H7 (cell line): ENCODE measurements around the gene AKT1S1. TPM values are rescaled to one million over a fixed set of nuclear protein-coding genes. Genes with fewer than 3 reads are reported as not detected.

Experiments used
- total RNA-seq: library from RNA; depleted of rRNA; stranded (reverse); fragments of >200 nt; shearing (Covaris generic); gene quantifications from 2 replicates; pipeline ENCODE4 v1.2.3, GENCODE V29; 2014; rRNA removed

AKT1S1 gene
- total RNA-seq, 1 experiment from 2014 or later: 12.9 TPM

Other genes with a start within 250 kb of the AKT1S1 start
- 13.3 and 20.1 TPM in 2 replicates for gene RRAS, start 237.2 kb downstream of the AKT1S1 start, total RNA-seq
- 32.9 and 37.0 TPM in 2 replicates for gene SCAF1, start 235.1 kb downstream of the AKT1S1 start, total RNA-seq
- 107 and 108 TPM in 2 replicates for gene IRF3, start 211.5 kb downstream of the AKT1S1 start, total RNA-seq
- 34.3 and 42.5 TPM in 2 replicates for gene BCL2L12, start 211.4 kb downstream of the AKT1S1 start, total RNA-seq
- gene PRMT1, start 200.1 kb downstream of the AKT1S1 start, total RNA-seq: 690 and 848 TPM in 2 replicates
- gene ADM5, start 187.8 kb downstream of the AKT1S1 start, total RNA-seq: 1.4 and 1.8 TPM in 2 replicates
- 25.8 and 28.9 TPM in 2 replicates for gene CPT1C, start 186.2 kb downstream of the AKT1S1 start, total RNA-seq
- gene TSKS, start 114.0 kb downstream of the AKT1S1 start, total RNA-seq: 0.24 and 0.52 TPM in 2 replicates
- gene AP2A1, start 110.4 kb downstream of the AKT1S1 start, total RNA-seq: 208 and 249 TPM in 2 replicates
- 48.5 and 49.5 TPM in 2 replicates for gene FUZ, start 64.1 kb downstream of the AKT1S1 start, total RNA-seq
- gene MED25, start 59.1 kb downstream of the AKT1S1 start, total RNA-seq: 49.3 and 53.5 TPM in 2 replicates
- gene PTOV1, start 26.2 kb downstream of the AKT1S1 start, total RNA-seq: 205 and 219 TPM in 2 replicates
- gene PNKP, start 9.8 kb downstream of the AKT1S1 start, total RNA-seq: 76.2 and 94.7 TPM in 2 replicates
- 10.2 and 12.6 TPM in 2 replicates for gene TBC1D17, start 347 bp upstream of the AKT1S1 start, total RNA-seq
- gene IL4I1, start 19.5 kb upstream of the AKT1S1 start, total RNA-seq: 0.59 and 0.73 TPM in 2 replicates
- gene ATF5, start 51.9 kb upstream of the AKT1S1 start, total RNA-seq: 10.7 and 15.0 TPM in 2 replicates
- 104 and 109 TPM in 2 replicates for gene NUP62, start 52.1 kb upstream of the AKT1S1 start, total RNA-seq
- gene SIGLEC11, start 83.8 kb upstream of the AKT1S1 start, total RNA-seq: not detected in 2 replicates
- 27.7 and 34.3 TPM in 2 replicates for gene VRK3, start 148.0 kb upstream of the AKT1S1 start, total RNA-seq
- 6.8 and 8.2 TPM in 2 replicates for gene ZNF473, start 148.7 kb upstream of the AKT1S1 start, total RNA-seq